Muscle layer of colon (tissue), 2 donors: Measurements from ENCODE around the gene TAF1A.

Experiments used
- H3K27ac ChIP-seq: one replicate; pipeline ENCODE4 v1.7.0; 2013; ENCODE audit warnings: low read depth, mild to moderate bottlenecking, low read length, moderate library complexity
- H3K27me3 ChIP-seq, 2 donors: one replicate each; pipeline ENCODE4 v1.7.0; 2013; ENCODE audit warnings: low read length in 2 of 2, mild to moderate bottlenecking in 2 of 2; ENCODE audit not compliant: insufficient read depth in 2 of 2, control insufficient read depth in 1 of 2
- H3K36me3 ChIP-seq: one replicate; pipeline ENCODE4 v1.7.0; 2013; ENCODE audit warnings: mild to moderate bottlenecking, low read length; ENCODE audit not compliant: insufficient read depth
- H3K4me1 ChIP-seq: one replicate; pipeline ENCODE4 v1.7.0; 2013; ENCODE audit warnings: mild to moderate bottlenecking, low read length; ENCODE audit not compliant: insufficient read depth
- H3K4me3 ChIP-seq, 2 donors: one replicate each; pipeline ENCODE4 v1.7.0; 2013; ENCODE audit warnings: low read length in 2 of 2, low read depth in 1 of 2, mild to moderate bottlenecking in 1 of 2, moderate library complexity in 1 of 2
- H3K9ac ChIP-seq: one replicate; pipeline ENCODE4 v1.7.0; 2013; ENCODE audit warnings: low read length
- H3K9me3 ChIP-seq: one replicate; pipeline ENCODE4 v1.7.0; 2013; ENCODE audit warnings: mild to moderate bottlenecking, low read length
- donor health status: abdominal sarcoma.
- donor health status: Adenocarcinoma of cecum.

TAF1A gene

GRCh38 chr1:222529916-222530315 lies 59.8 kb downstream of the TAF1A start:
- Histone ChIP-seq H3K4me1 (no peaks in the 10 kb centered on the region), H3K9ac (no peak overlapping the region), H3K36me3 (no peaks in the 10 kb centered on the region), H3K9me3 (no peaks in the 10 kb centered on the region), H3K27ac (no peak overlapping the region), H3K27me3 (no peaks in the 10 kb centered on the region), H3K4me3 (no peak overlapping the region)

GRCh38 chr1:222529181-222529580 lies 60.6 kb downstream of the TAF1A start:
- H3K36me3 ChIP-seq, result no peaks in the 10 kb centered on the region
- H3K27me3 ChIP-seq, result no peaks in the 10 kb centered on the region
- H3K9me3 ChIP-seq, result no peaks in the 10 kb centered on the region
- H3K4me1 ChIP-seq, result no peaks in the 10 kb centered on the region
- H3K9ac ChIP-seq, result no peak overlapping the region
- H3K4me3 ChIP-seq, result no peak overlapping the region
- no peak overlapping the region for H3K27ac ChIP-seq

GRCh38 chr1:222525951-222526350 lies 63.8 kb downstream of the TAF1A start:
- no peaks in the 10 kb centered on the region for H3K9me3 ChIP-seq
- H3K9ac ChIP-seq, result no peak overlapping the region
- no peak overlapping the region for H3K27ac ChIP-seq
- no peak overlapping the region for H3K4me3 ChIP-seq
- no peaks in the 10 kb centered on the region for H3K36me3 ChIP-seq
- no peaks in the 10 kb centered on the region for H3K4me1 ChIP-seq
- H3K27me3 ChIP-seq, result no peaks in the 10 kb centered on the region

GRCh38 chr1:222523852-222524251 lies 65.9 kb downstream of the TAF1A start:
- Histone ChIP-seq H3K9ac (no peak overlapping the region), H3K36me3 (no peaks in the 10 kb centered on the region), H3K4me1 (no peaks in the 10 kb centered on the region), H3K4me3 (no peak overlapping the region), H3K27ac (no peak overlapping the region), H3K9me3 (no peaks in the 10 kb centered on the region), H3K27me3 (no peaks in the 10 kb centered on the region)

GRCh38 chr1:222522105-222522915 lies 67.4 kb downstream of the TAF1A start:
- Histone ChIP-seq H3K27me3 (no peaks in the 10 kb centered on the region), H3K9ac (no peak overlapping the region), H3K4me1 (no peaks in the 10 kb centered on the region), H3K36me3 (no peaks in the 10 kb centered on the region), H3K4me3 (no peak overlapping the region), H3K9me3 (no peaks in the 10 kb centered on the region), H3K27ac (no peak overlapping the region)

- no peak overlapping the region for H3K27ac ChIP-seq
- H3K27me3 ChIP-seq, result no peaks in the 10 kb centered on the region
- no peaks in the 10 kb centered on the region for H3K9me3 ChIP-seq
- H3K4me3 ChIP-seq, result no peak overlapping the region
- no peak overlapping the region for H3K9ac ChIP-seq
- H3K4me1 ChIP-seq, result no peaks in the 10 kb centered on the region
- H3K36me3 ChIP-seq, result no peaks in the 10 kb centered on the region
Measured at GRCh38 chr1:222521299-222522104, 68.2 kb downstream of the TAF1A start.
